Testis (tissue), 3 donors: ENCODE data around the gene TUBGCP6. TPM values are rescaled to one million over a fixed set of nuclear protein-coding genes. Genes with fewer than 3 reads are reported as not detected.

ENCODE experiments used
- DNase-seq: peaks from one replicate; pipeline ENCODE4 v3.0.0-alpha.2; 2019
- H3K27ac ChIP-seq, 2 donors: fragments of 200-600 bp; sonication (generic); one replicate each; pipeline ENCODE4 v1.5.1; 2019
- H3K27me3 ChIP-seq: fragments of 200-600 bp; sonication (generic); one replicate; pipeline ENCODE4 v1.5.1; 2019
- H3K36me3 ChIP-seq: fragments of 200-600 bp; sonication (generic); one replicate; pipeline ENCODE4 v1.5.1; 2017; ENCODE audit warnings: low read depth; ENCODE audit errors: missing control alignments
- H3K4me1 ChIP-seq: fragments of 200-600 bp; sonication (generic); one replicate; pipeline ENCODE4 v1.5.1; 2019
- H3K4me3 ChIP-seq, 2 donors: fragments of 200-600 bp; sonication (generic); one replicate each; pipeline ENCODE4 v1.5.1; 2017 to 2019
- H3K9me3 ChIP-seq: fragments of 200-600 bp; sonication (generic); one replicate; pipeline ENCODE4 v1.5.1; 2017
- POLR2A ChIP-seq: fragments of 450-650 bp; IDR thresholded peaks from one replicate; pipeline ENCODE4 v1.6.1; 2017; ENCODE audit warnings: antibody characterized with exemption, mild to moderate bottlenecking, moderate library complexity
- WGBS, 2 donors: methylation state at CpG; one replicate each; pipeline ENCODE4 v1.1.5; 2018; 5-methylcytosine and 5-hydroxymethylcytosine counted together
- intact Hi-C: fragments of 100-400 bp; cut with DNase I; formaldehyde crosslinking; loops from one replicate; pipeline ENCODE4 v1.15.1; 2023; ENCODE audit warnings: low total_unique reads
- polyA plus RNA-seq: library from polyadenylated mRNA; stranded (reverse); fragments of 350-450 nt; fragmentation: Illumina TruSeq; extraction: RNeasy Lipid Tissue Mini Kit (QIAGEN cat#74804); gene quantifications from one replicate; pipeline ENCODE4 v1.2.3, GENCODE V29; 2014; ENCODE audit warnings: low read depth, low replicate concordance; ENCODE audit not compliant: insufficient read depth
- total RNA-seq, 2 donors: library from RNA; depleted of rRNA; stranded (reverse); fragments of >200 nt; gene quantifications; one replicate each; pipeline ENCODE4 v1.2.3, GENCODE V29; 2016
- TF ChIP-seq, protein P1 (sequence below), 3 experiments: fragments of 450-650 bp in 2 of 3; fragments of 200-600 bp in 1 of 3; sonication (generic) in 1 of 3; IDR thresholded peaks; one replicate each; pipeline ENCODE4 v1.5.1; 2016 to 2019; ENCODE audit warnings: antibody characterized with exemption in 3 of 3, mild to moderate bottlenecking in 2 of 3, moderate library complexity in 1 of 3

Gene TUBGCP6
- total and polyA plus RNA-seq, 3 donors from 2014 or later, result 40.2 to 143 (median 136) TPM

DNA sequence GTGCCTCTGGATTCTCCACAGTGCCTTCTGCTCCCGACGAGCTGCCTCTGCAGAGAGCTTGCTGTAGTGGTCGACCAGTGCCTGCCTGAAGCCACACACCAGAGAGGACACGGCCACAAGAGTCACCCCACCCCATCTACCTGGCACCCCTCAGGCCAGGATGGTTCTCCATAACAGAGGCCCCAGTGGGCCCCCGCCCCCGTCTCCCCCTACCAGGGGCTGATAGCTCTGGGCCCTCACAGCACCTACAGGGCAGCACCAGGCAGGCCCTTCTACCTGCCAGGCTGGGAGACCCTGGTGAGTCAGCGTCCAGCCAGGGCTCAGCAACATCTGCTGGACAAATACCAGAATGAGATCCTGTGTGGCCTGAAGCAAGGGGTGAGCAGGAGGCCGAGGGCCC, 22.3 kb downstream of the TUBGCP6 start:
- TF ChIP-seq, protein P1, sequence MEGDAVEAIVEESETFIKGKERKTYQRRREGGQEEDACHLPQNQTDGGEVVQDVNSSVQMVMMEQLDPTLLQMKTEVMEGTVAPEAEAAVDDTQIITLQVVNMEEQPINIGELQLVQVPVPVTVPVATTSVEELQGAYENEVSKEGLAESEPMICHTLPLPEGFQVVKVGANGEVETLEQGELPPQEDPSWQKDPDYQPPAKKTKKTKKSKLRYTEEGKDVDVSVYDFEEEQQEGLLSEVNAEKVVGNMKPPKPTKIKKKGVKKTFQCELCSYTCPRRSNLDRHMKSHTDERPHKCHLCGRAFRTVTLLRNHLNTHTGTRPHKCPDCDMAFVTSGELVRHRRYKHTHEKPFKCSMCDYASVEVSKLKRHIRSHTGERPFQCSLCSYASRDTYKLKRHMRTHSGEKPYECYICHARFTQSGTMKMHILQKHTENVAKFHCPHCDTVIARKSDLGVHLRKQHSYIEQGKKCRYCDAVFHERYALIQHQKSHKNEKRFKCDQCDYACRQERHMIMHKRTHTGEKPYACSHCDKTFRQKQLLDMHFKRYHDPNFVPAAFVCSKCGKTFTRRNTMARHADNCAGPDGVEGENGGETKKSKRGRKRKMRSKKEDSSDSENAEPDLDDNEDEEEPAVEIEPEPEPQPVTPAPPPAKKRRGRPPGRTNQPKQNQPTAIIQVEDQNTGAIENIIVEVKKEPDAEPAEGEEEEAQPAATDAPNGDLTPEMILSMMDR (IDR thresholded peaks at IDR 0.05), result no peak
- TF ChIP-seq POLR2A, result no peak
- no peaks in the 10 kb centered on the region for H3K36me3 ChIP-seq
- intact Hi-C loops, result no loop called here
- DNase-seq, result no peak
- H3K9me3 ChIP-seq, result no peaks in the 10 kb centered on the region
- H3K4me3 ChIP-seq, result no peak overlapping the region
- H3K4me1 ChIP-seq, result no peaks in the 10 kb centered on the region
- no peak overlapping the region for H3K27ac ChIP-seq
- 85 to 88% methylated on average over 6 to 8 of the region's 8 CpGs for WGBS, 2 donors
- no peaks in the 10 kb centered on the region for H3K27me3 ChIP-seq

DNA sequence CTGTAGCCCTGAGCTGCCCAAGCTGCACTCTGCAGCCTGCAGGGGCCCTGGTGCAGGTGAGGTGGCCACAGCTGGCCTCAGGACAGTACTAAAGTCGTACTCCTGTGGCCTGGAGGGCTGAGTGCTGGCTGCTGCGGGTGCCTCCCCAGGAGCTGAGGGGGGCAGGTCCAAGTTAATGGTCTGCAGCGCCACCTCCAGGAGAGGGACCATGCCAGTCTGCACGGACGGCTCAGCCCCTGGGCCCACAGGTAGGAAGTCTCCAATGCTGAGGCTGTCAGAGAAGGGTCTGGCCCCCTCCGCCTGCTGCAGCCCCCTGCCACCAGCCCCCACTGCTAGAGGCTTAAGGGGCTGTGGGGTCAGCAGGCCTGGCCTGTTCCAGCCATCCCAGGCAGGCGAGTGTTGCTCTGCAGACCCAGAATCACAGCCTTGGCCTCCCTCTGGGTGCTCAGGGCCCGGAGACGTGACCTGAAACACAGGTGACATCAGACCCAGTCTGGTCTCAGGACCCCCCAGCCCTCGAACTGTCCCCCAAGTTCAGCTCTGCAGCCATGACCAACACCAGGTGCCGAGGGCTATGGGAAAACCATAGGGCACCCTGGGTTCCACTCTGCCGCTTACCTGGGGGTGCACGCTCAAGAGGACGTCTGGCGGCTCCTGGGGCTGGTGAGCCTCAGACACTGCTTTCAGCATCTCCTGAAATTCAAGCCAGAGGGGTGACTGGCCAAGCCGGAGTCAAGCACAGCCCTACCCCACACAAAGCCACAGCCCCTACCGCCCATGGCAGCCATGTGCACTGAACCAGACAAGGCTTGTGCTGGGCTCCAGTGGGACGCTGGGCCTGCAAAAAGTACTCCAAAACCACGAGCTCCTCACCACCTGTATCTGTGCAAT, 23.2 kb downstream of the TUBGCP6 start:
- intact Hi-C loops, result no loop called here
- Histone ChIP-seq H3K27me3 (no peaks in the 10 kb centered on the region), H3K9me3 (no peaks in the 10 kb centered on the region), H3K36me3 (no peaks in the 10 kb centered on the region), H3K4me1 (no peaks in the 10 kb centered on the region), H3K4me3 (no peak overlapping the region), H3K27ac (no peak overlapping the region)
- 89 to 90% methylated on average over 10 to 19 of the region's 19 CpGs for WGBS, 2 donors
- no peak for DNase-seq
- no peak for TF ChIP-seq POLR2A
- TF ChIP-seq, protein P1 (IDR thresholded peaks at IDR 0.05), result no peak

DNA sequence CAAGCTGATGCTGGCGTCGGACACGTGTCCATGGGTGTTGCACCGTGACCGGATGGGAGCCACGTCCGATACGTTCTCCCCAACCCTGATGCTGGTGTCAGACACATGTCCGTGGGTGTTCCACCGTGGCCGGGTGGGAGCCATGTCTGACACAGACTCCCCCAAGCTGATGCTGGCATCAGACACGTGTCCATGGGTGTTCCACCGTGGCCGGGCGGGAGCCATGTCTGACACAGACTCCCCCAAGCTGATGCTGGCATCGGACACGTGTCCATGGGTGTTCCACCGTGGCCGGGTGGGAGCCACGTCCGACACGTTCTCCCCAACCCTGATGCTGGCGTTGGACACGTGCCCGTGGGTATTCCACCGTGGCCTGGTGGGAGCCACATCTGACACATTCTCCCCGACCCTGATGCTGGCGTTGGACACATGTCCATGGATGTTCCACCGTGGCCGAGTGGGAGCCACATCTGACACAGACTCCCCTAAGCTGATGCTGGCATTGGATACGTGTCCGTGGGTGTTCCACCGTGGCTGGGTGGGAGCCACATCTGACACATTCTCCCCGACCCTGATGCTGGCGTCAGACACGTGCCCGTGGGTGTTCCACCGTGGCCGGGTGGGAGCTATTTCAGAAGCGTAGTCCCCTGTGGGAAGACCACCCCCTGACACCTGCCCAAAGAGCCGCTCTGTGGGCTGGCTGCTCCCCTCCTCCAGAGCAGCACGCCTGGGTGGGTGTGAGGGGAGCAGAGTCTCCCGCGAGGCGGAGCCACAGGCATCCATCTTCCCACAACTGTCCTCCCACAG, 24.0 kb downstream of the TUBGCP6 start:
- 87 to 92% methylated on average over 19 to 45 of the region's 45 CpGs for WGBS, 2 donors
- Histone ChIP-seq H3K9me3 (no peaks in the 10 kb centered on the region), H3K4me1 (no peaks in the 10 kb centered on the region), H3K36me3 (no peaks in the 10 kb centered on the region), H3K27me3 (no peaks in the 10 kb centered on the region), H3K4me3 (no peak overlapping the region), H3K27ac (no peak overlapping the region)
- intact Hi-C loops, result no loop called here
- no peak for TF ChIP-seq POLR2A
- TF ChIP-seq, protein P1 (IDR thresholded peaks at IDR 0.05), result no peak
- no peak for DNase-seq

DNA sequence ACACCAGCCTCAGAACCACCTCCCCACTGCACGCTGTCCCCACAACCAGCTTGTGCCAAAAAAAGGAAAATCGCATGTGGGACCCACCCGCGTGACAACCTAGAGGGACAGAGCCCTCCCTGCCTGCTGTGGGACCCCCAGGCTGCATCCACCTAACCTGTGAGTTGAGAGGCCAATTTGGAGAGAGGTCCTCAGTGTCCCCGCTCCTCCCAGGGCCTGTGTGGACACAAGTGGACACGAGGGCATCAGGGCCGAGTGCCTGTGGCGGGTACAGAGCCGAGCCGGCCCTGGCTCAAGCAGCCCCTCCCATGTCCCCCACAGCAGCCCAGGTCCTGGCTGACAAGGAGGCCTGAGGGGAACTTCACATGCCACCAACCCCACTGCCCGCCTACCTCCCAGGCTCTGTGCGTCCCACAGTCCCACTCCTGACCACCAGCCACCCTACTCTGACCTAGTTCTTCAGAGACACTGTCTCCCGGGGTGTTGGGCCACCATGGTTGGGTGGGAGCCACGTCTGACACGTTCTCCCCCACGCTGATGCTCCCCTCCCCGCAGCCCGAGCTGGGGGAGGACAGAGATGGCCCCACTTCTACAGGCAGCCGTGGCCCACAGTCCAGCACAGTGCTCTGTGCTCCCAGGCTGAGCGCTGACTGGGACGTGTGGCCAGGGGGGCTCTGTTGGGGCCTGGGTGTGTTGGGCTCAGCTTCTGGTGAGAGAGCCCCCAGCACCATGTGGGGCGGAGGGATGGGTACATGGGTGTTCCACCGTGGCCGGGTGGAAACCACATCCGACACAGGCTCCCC, 24.8 kb downstream of the TUBGCP6 start:
- 83 to 84% methylated on average over 8 to 25 of the region's 25 CpGs for WGBS, 2 donors

More for the DNA sequence above, 24.8 kb downstream of the TUBGCP6 start:
- no peak for DNase-seq
- Histone ChIP-seq H3K9me3 (no peaks in the 10 kb centered on the region), H3K4me1 (peaks cover 3% of the 10 kb centered on the region), H3K27me3 (no peaks in the 10 kb centered on the region), H3K27ac (no peak overlapping the region), H3K36me3 (no peaks in the 10 kb centered on the region), H3K4me3 (no peak overlapping the region)
- intact Hi-C loops, result no loop called here
- TF ChIP-seq, protein P1 (IDR thresholded peaks at IDR 0.05), result no peak
- no peak for TF ChIP-seq POLR2A
